ENCODE results near the gene AQR. TPM values are rescaled to one million over a fixed set of nuclear protein-coding genes. Genes with fewer than 3 reads are reported as not detected.

Gene AQR
- total and polyA plus RNA-seq, 8 donors, result 26.1 to 49.0 (median 43.2) TPM

DNA sequence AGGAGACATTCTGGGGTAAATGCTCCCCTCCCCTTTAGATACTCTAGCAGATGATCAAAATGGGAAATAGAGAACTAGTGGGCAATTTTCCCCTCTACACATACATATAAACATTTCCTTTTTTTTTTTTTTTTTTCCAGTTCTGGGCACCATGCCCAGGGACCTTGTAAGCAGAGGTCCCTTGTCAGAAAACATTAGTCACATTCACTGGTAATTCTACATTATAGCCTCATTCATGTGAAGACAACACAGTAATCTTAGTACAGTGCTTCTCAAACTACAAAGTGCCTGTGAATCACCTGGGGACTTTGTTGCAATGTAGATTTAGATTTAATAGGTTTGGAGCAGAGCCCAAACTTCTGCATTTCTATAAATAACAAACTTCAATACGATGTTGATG, 114.1 kb downstream of the AQR start:
- Histone ChIP-seq H3K27me3 (no peaks in the 10 kb centered on the region), H3K4me3 (no peak overlapping the region), H3K9me3 (no peaks in the 10 kb centered on the region), H3K4me1 (peaks cover 0 to 4% of the 10 kb centered on the region in 2 donors), H3K36me3 (peaks cover 0 to 59% of the 10 kb centered on the region in 2 donors), H3K27ac (no peak overlapping the region)
- peak in 2 of 4 donors; percentile 43 to 44 for DNase-seq
- TF ChIP-seq, protein P1, sequence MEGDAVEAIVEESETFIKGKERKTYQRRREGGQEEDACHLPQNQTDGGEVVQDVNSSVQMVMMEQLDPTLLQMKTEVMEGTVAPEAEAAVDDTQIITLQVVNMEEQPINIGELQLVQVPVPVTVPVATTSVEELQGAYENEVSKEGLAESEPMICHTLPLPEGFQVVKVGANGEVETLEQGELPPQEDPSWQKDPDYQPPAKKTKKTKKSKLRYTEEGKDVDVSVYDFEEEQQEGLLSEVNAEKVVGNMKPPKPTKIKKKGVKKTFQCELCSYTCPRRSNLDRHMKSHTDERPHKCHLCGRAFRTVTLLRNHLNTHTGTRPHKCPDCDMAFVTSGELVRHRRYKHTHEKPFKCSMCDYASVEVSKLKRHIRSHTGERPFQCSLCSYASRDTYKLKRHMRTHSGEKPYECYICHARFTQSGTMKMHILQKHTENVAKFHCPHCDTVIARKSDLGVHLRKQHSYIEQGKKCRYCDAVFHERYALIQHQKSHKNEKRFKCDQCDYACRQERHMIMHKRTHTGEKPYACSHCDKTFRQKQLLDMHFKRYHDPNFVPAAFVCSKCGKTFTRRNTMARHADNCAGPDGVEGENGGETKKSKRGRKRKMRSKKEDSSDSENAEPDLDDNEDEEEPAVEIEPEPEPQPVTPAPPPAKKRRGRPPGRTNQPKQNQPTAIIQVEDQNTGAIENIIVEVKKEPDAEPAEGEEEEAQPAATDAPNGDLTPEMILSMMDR (IDR thresholded peaks at IDR 0.05), result no peak
- intact Hi-C loops (cut with DNase I), result no loop called here
- peak; percentile 47 for ATAC-seq

DNA sequence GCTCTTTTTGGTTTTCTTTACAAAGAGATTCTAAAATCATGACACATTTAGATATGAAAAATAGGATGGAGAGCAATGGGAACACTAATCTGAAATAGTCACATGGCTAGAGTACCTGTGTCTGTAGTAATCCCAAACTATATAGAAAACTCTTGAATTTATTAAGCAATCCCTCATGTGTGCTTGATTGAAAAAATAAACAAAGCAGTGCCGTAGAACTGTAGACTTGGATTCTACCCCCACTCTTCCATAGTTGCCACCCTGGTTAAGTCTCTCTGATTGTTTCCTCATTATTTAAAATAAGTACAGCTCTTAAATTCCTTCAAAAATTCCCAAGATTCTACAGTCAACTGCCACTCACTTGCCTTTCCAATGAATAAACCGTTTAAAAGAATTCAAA, 115.3 kb downstream of the AQR start:
- intact Hi-C loops (cut with DNase I), result no loop called here
- Histone ChIP-seq H3K9me3 (no peaks in the 10 kb centered on the region), H3K27ac (no peak overlapping the region), H3K4me1 (peaks cover 0 to 4% of the 10 kb centered on the region in 2 donors), H3K27me3 (no peaks in the 10 kb centered on the region), H3K36me3 (peaks cover 0 to 47% of the 10 kb centered on the region in 2 donors), H3K4me3 (no peak overlapping the region)
- TF ChIP-seq, protein P1 (IDR thresholded peaks at IDR 0.05), result no peak
- DNase-seq (no peak), ATAC-seq (peak; percentile 51)

DNA sequence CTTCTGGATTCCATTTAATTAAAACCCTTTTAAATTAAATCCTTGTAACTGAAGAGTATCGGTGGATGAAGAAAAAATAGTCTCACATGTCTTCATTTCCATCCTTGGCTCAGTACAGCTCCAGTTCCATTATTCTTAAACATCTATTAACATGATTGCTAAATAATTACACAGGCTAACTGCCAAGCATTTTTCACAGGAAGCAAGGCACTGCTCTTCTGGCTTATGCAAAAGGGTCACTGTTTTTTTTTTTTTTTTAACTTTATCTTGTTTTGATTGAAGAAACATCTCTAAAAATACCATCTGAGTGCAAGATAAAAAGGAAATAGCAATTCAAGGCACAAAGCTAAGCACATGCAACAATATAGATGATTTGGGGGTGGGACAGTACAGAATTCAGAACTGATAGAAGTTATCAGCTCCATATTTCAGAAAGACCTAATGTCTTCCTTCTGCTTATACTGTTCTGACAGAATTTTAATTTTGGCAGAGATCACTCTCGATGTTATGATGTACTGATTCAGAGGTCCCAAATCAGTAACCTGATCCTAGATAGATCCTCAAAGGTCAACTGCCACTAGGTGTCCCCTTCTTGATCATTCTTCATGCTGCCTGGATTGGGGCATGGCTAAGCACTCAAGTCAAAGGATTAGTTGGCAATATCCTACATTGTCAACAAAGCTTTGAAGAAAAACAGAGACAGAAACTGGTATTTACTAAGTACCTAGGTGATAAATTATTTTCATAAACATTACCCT, 116.4 kb downstream of the AQR start:
- TF ChIP-seq, protein P1 (IDR thresholded peaks at IDR 0.05), result no peak
- peaks cover 0 to 37% of the 10 kb centered on the region in 2 donors for H3K36me3 ChIP-seq
- peak; percentile 80 for ATAC-seq
- DNase-seq, result peak in 2 of 4 donors; percentile 87 to 91
- H3K27me3 ChIP-seq, result no peaks in the 10 kb centered on the region
- H3K4me1 ChIP-seq, result peaks cover 0 to 4% of the 10 kb centered on the region in 2 donors
- H3K4me3 ChIP-seq, result no peak overlapping the region
- intact Hi-C loops (cut with DNase I), result no loop called here
- no peak overlapping the region for H3K27ac ChIP-seq
- H3K9me3 ChIP-seq, result no peaks in the 10 kb centered on the region

DNA sequence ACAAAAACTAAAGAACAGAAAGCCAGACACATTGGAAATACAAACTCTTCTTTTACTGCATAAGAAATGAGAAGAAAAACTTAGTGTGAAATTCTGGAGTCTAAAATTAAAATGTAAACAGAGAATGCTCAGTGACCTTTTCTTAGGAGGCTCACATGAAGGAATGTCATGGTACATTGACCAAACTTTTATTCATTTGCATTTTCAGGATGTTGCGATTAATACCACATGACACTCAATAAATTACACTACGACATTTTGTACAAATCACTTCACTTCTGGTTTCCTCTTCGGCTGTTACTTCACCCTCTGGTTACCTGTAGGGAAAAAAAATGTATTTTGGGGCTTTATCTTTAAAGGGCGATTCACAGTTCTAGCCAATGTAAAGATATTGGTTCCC, 117.8 kb downstream of the AQR start:
- no peak for ATAC-seq
- no peak overlapping the region for H3K4me3 ChIP-seq
- no peaks in the 10 kb centered on the region for H3K9me3 ChIP-seq
- peaks cover 0 to 4% of the 10 kb centered on the region in 2 donors for H3K4me1 ChIP-seq
- H3K36me3 ChIP-seq, result peaks cover 0 to 23% of the 10 kb centered on the region in 2 donors
- DNase-seq, result no peak
- H3K27ac ChIP-seq, result no peak overlapping the region
- intact Hi-C loops (cut with DNase I), result no loop called here
- TF ChIP-seq, protein P1 (IDR thresholded peaks at IDR 0.05), result no peak
- no peaks in the 10 kb centered on the region for H3K27me3 ChIP-seq

DNA sequence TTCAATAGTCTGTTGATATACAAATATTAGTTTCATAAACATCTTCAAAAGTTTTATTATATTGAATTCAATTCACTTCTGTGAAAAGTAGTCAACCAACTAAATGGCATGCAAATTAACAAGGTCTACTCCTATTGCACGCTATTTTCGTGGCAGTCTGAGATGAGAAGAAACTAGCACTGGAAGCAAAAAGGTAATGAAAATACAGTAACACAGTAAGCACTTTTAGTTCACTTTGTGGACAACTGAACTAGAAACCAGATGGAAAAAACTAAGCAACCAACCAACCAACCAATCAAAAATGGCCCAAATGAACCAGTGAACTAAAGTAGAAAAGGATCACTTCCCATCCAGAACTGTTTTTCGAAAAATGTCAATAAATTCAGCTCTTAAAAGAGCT, 118.5 kb downstream of the AQR start:
- peaks cover 0 to 15% of the 10 kb centered on the region in 2 donors for H3K36me3 ChIP-seq
- TF ChIP-seq, protein P1 (IDR thresholded peaks at IDR 0.05), result no peak
- no peak overlapping the region for H3K4me3 ChIP-seq
- H3K27ac ChIP-seq, result no peak overlapping the region
- intact Hi-C loops (cut with DNase I), result no loop called here
- ATAC-seq (no peak), DNase-seq (no peak)
- peaks cover 0 to 4% of the 10 kb centered on the region in 2 donors for H3K4me1 ChIP-seq
- H3K9me3 ChIP-seq, result no peaks in the 10 kb centered on the region
- no peaks in the 10 kb centered on the region for H3K27me3 ChIP-seq

Data from left lung (tissue), 10 donors.